Activated effector memory CD4-positive, alpha-beta T cell treated with Interleukin-2 at 50 U/mL for 16 hours (primary cell): Measurements from ENCODE around the gene CMIP.

Experiments
- DNase-seq: peaks from one replicate; pipeline ENCODE4 v3.0.0-alpha.2; 2020

Gene CMIP

DNA sequence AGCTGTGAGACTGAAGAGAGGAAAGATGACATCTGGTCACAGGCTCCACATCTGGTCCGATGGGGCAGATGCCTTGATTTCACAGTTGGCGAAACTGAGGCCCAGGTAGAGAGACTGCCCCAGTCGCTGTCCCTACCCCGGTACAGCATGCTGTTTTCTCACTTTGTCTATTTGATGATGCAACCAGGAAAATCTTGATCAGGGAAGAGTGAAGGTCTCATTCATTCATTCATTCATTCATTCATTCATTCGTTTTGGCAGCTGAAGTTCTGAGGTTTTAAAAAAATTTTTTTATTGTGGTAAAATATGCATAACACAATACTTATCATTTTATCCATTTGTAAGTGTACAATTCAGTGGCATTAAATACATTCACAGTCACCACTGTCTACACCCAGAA is 19.7 kb downstream of the CMIP start:
- no peak for DNase-seq

DNA sequence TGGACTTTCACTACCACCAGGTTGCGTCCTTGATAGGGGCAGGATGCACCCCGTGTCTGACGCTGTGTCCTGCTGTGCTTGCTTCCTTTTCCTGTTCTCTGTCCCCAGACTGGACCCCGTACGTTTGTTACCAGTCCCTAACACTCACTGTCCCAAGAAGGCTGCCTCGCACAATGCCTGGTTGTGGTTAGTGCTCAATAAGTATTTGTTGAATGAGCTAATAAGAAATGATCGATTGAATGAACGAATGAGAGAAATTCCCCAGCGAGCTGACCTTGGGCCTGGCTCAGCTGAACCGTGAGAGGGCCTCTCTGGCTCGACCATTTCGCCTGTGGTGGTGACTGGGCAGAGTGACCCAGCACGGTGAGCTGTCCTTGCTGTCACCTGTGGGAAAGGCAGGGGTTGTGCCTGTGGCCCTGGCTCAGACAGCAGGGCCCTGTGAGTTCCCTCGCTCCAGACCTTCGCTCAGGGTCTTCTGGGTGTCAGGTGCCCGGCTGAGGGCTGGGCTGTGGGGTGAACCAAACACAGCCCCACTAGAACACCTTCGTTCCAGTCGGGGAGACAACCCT is 20.9 kb downstream of the CMIP start:
- DNase-seq, result no peak

DNA sequence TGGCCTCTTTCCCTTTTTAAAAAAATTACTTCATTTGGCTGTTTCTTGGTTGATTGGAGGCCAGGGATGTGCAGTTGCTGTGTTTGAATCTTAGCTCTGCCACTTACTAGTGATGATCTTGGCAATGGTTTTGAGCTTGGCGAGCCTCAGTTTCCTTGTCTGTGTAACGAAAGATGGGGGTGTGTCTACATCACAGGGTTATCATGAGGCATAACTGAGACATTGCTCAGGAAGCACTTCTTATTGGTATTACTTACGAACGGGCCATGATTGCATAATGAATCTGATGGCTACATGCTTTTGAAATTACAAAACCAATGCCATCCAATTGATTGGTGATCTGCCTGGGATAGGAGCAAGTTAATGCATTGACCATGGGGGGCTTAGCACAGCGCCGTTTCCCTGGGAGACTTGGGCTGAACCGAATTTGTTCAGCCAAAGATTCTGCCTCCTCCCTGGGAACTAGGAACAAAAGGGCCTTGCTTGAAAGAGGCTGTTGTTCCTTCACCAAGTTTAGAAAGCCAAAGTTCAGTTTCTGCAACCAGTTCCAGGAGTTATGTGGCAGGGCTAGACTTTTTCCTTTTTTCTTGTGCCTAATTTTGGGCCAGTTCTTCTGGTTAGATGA is 21.9 kb downstream of the CMIP start:
- DNase-seq, result no peak

GRCh38 chr16:81467072-81467471 is 22.5 kb downstream of the CMIP start:
- no peak for DNase-seq

- no peak for DNase-seq
Measured at GRCh38 chr16:81467815-81468214, 23.2 kb downstream of the CMIP start.

DNA sequence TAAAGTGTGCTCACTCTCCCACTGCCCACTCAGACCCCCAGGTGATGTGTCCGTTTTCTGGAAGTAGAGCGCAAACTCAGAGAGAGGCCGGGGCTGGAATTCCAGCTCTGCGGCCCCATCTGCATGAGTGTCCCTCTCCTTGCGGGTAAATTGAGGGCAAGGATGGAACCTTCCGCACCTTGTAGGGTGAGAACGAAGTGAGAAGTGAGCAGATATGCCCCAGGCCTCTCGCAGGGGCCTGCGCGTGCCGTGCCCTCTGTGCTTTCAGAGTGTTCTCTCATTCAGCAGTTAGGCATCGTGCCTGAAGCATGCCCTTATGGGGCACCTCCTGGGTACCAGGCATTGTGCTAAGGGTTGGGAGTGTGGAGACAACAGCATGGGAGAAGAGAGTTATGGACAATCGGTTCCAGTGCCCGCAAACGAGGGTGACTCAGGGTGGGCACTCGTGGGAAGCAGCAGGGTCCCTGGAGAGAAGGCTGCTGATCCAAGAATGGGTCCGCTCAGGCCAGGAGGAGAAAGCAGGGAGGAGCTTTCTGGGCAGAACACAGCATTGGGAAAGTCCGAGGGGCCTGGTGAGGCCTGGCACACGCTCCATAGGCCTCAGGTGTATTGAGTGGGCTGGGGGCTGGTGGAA is 23.8 kb downstream of the CMIP start:
- DNase-seq, result no peak

DNA sequence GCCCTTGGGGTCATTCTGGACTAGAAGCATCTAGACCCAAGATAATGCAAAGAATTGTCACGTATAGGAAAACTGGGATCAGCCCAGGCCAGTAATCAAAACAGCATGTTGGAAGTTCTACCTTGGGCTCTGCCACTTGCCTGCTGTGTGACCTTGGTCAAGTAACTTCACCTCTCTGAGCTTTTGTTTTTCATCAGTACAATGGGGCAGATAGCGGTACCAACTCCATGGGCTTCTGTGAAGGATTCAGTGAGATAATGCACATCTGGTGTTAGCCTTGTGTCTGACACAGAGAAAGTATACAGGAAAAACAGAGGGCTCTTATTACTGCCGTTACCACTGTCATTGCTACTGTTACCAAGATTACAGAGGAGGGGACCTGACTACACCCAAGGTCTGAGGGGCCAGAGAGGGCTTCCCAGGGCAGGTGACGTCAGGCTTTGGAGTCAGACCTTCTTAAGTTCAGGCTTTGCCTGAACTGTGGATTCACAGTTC is 24.6 kb downstream of the CMIP start:
- no peak for DNase-seq

GRCh38 chr16:81469710-81470535 is 25.3 kb downstream of the CMIP start:
- DNase-seq, result peak; percentile 27

DNA sequence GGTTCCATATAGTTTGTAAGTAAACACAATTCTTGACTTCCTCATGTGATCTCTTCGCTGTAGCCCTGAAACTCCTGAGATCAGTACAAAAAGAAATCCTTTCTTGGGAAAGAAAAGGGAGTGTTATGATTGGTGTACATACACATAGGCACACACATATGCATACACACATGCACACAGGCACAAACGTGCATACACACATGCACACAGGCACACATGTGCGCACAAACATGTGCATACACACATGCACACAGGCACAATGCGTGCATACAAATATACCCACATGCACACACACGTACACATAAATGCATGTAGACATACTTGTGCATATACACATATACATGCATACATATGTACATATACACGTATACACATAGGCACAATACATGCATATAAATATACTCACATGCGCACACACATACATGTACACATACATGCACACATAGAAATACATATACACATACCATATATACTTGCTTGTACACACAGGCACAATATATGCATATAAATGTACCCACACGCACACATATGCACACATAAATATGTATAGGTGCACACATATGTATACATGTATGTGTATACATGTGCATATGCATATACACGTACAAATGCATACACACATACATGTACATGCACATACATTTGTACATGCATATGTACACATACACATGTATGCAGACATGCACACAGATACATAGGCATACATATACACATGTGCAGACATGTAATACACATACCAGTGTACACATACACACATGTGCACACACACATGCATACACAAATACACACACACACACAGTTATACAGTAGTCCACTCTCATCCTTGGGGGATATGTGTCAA is 26.4 kb downstream of the CMIP start:
- no peak for DNase-seq

DNA sequence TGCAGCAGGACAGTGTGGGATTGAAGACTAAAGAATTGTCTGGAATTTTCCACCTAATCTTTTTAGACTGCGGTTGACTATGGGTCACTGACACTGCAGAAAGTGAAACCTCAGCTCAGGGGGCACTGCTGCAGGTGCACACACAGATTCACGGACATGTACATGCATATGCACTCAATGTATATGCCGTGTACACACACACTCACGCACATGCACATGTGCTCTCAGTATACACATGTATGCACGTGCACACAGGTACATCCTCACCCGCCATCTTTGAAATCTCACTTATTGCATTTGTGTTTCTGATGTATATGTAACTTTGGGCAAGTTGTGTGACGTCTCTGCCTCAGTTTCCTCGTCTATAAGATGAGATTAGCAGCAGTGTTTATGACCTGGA is 27.3 kb downstream of the CMIP start:
- no peak for DNase-seq

DNA sequence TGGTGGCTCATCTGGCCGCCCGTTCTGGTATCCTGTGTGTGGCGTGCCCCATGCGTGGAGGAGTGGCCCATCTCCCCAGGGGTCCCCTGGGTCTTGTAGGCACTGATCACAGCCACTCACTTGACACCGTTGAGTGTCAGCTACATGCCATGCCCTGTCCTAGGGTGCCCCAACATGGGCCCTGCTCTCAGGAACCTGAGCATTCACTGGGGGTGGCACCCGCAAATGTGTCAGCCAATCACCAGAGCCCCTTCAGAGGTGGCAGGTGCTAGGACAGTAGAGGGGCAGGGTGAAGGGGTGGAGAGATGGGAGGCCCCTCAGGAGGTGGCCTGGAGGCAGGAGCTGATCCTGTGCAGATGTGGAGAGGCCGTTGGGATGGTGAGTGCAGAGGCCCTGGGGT is 27.8 kb downstream of the CMIP start:
- DNase-seq, result no peak

DNA sequence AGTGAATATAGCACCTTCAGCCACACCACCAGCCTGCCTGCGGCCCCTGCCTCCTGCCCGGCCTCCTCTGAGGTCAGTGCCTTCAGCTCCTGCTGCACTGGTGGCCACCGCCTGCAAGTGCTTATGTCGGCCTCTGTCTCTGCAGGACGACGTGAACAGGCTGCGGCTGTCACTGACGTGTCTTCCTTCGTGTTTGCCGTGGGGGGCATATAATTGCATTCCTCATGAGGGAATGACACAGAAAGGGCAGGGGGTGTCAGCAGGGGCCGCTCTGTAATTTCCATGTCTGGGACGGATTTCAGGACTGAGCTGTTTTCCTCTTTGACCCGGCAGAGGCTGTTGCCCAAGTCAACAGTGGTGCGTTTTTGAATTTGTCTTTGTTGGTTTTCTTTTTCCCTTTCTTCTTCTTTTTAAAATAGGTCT is 28.5 kb downstream of the CMIP start:
- no peak for DNase-seq

GRCh38 chr16:81473558-81473957 is 28.9 kb downstream of the CMIP start:
- DNase-seq, result no peak

DNA sequence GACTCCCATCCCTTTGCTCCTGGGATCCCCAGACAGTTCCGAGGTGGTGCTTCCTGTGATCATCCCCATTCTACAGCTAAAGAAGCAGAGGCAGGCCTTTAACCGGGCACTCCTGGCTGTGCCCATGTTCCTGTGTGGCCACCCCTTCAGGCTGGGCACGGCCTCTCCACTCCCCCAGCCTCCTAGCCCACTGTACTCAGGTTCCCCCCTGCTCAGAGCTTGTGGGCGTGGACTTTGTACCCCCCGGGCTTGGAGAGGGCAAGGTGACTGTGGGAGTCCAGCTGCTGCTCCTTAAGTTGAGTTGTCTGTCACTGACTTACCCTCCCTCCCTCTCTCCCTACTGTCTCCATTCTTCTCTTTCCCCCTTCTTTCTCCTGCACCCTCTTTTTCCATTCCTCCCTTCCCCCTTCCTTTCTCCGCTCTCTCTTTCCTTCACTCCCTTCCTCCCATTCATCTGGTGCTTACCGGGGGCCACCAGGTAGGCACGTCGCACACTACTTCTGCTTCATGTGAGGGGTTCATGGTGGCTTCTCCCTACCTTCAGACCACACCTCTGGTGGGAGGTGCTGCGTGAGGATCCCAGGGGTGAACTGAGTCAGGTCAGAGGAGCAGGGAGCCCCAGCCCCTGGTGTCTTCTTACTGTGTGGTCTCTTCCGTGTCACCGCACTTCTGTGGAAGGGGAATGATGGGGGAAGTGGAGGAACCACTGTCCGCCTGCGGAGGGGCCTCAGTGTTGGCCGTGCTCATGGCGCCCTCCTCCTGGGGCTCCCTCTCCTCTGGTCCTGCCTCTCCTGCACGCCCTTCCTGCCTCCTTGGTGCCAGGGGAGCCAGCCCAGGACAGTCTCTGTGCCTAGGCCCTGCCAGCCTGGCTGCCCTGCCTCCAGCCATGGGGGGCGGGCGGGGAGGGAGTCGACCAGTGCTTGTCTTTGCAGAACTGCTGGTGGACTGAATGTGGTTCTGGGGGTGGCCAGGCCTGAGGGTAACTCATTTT is 29.7 kb downstream of the CMIP start:
- no peak for DNase-seq

GRCh38 chr16:81477697-81478693 is 33.4 kb downstream of the CMIP start:
- DNase-seq, result no peak

- no peak for DNase-seq
Measured at GRCh38 chr16:81478876-81479511, 34.4 kb downstream of the CMIP start.

- no peak for DNase-seq
Measured at GRCh38 chr16:81480606-81481206, 36.1 kb downstream of the CMIP start.

DNA sequence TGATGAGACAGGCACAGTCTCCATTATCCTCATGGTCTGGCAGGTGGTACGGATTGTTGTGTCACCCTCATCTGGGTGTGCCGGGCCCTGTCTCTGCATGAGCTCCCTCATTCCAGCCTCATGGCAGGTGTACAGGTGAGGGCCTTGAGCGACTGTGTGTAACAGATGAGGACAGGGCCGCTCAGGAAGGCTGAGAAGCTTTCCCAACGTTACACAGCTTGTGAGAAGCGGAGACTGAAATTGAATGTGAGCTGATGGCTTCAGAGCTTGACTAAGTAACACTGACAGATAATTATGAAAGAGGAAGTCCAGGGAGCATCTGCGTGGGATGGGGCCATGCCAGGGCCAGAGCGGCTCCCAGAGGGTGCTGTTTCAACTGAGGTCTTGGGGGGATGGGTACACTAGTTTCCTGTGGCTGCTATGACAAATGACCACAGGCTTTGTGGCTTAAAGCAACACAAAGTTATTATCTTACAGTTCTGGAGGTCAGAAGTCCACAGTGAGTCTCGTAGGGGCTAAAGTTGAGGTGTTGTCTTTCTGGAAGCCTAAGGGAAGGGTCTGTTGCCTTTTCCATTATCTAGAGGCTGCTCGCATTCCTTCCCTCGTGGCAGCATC is 36.7 kb downstream of the CMIP start:
- DNase-seq, result no peak
